ENCODE measurements around the gene NECAB2.

Gene NECAB2

DNA sequence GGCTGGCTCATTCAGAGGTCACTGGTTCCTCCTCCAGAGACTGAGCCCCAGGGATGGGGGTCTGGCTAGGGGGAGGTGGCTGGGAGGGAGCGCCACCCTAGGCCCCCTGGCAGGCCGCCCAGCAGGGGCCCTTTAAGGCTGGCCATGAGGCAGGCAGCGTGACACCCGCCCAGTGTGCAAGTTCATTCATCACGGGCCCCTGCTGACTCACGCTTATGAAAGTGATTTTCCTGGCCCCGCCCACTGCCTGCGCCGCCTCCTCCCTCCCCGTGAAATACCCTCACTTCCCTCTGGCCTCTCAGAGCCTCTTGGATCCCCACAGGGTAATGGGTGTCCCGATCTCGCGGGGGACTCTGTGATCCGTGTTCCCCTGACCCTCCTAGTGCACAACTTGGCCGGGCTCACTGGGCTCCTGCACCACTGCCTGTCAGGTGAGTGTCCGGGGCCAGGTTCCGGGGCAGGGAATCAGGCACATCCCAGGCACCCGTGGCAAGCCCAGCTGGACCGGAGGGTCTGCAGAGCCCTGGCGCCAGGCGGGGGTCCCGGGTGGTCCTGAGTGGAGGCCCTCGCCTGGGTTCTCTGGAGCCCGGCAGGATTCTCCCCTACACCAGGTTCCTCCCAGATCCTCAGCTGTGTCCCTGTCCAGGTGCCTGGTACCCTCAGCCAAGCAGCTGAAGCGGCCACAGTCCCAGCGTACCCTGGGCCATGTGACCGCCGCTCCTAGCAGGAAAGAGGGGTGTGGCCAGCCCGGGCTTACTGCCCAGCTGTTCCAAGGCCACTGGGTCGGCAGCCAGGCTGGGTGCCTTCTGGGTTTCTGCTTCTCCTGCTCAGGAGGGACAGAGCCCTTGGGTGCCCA, 14.9 kb upstream of the NECAB2 start, which contains the start of gene OSGIN1:
Gene OSGIN1 (plus strand): TSS at position 301 of the 856 bp plus-strand sequence. CDS start 4,432 bp downstream, outside the sequence.
- peak; percentile 72 for DNase-seq (ENCODE audit: low read depth)

GRCh38 chr16:83953796-83954576, 14.1 kb upstream of the NECAB2 start:
- DNase-seq (ENCODE audit: low read depth): no peak

DNA sequence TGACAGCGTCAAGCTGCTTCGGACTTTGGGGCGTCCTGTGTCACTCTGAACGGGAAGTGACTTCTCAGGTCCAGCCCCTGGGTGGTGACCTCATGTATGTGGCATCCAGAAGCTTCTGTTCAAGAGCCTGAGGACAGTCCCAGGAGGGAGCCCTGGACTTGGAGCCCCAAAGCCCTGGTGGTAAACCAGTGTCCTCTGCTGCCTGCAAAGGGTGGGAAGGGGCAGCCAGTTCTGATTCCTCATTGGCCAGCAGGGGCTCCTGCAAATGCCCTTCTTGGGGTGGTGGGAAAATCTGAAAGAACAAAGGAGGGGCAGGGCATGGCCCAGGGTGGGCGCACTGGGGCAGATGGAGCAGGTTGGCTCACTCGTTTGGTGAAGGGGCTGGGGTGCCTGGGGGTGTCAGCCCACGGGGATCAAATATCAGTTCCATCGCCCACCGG, 13.4 kb upstream of the NECAB2 start:
- peak; percentile 26 for DNase-seq (ENCODE audit: low read depth)

DNA sequence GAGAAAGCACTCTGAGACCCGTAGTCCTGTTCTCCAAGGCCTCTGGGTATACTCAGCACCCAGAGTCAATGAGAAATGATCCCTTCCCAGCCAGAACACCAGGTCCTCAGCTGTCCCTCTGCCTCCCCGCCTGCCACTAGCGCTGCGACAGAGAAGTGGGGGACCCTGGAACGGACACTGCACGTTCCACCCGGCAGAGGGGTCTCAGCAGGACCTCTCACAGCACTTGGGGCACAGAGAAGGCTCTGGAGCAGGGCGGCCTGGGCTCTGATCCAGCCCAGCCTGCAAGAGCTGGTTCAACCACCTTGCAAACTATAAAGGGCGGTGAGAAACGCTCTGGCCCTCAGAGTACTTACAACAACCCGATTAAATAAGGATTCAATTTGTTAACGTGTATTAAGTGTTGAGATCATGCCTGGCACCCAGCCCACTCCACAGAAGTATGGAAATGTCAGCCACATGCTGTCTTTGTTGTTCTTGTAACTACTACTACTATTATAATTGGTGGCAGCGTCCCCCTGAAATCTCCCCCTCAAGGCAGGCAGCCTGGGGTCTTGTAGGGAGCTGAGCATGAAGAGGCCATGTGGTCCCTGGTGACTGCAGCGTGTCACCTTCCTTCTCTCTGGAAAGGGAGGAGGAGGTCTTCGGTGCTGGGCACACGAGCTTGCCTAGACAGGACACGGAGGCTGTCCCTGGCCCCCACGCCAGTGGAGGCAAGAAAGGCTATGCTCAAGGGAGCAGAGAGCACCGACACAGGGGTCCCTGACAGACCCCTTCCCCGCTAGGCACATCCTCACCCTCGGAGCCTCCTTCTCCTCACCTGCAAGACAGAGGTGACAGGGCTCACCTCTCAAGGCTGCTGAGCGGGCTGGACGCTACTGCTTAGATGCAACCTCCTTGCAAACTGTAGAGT, 12.6 kb upstream of the NECAB2 start:
- no peak for DNase-seq (ENCODE audit: low read depth)

- no peak for DNase-seq (ENCODE audit: low read depth)
Observed at GRCh38 chr16:83956336-83957289, 11.4 kb upstream of the NECAB2 start.

DNA sequence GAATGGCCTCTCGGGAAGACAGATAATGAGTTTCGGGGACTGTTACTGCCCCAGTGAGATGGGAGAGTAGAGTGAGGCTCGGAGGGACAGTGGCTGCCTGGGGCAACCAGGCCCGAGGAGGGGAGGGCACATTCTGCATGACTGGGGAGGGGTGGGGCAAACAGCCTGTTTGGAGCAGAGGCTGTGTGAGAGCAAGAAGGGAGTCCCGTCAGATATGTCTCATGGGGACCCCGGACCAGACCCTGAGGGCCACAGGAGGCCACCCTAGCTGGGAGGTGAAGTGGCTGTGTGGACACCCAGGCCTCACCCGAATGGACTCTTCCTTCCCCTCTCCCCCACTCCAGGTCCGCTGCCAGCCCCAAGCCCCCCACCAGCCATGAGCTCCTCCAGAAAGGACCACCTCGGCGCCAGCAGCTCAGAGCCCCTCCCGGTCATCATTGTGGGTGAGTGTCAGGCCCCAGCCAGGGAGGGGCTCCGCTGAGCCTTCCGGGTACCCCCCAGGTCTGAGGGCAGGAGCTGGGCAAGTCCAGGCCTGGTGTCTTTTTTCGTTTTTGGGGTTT, 10.7 kb upstream of the NECAB2 start:
- DNase-seq (ENCODE audit: low read depth): no peak

DNA sequence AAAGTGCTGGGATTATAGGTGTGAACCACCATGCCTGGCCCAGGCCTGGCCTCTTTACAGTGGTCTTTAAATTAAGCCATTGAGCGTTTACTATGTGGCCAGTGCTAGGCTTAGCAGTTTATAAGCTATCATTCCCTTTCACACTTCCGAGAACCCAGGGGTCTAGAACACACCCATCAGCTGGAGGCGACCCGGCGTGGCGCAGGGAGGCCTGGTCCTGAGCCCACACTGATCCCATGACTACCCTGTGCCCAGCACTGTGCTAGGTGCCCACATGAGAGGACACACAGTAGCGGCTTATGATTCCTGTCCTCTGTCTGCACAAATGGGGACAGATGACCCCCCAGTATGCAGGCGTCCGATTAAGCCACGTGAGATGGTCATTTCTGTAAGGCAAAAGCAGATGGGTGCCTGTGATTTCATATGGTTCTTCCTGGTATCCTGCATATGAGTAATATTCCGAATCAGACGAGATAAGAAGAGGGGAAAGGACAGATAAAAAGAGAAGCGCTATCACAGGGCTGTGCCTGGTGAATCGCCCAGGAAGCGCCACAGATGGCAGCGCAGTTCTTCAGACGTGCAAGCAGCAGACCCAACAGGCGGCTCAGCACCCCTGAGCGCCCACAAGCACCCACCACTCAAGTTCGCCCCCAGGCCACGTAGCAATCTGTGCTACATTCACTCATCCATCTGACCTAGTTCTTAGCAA, 9.8 kb upstream of the NECAB2 start:
- DNase-seq (ENCODE audit: low read depth): no peak

DNA sequence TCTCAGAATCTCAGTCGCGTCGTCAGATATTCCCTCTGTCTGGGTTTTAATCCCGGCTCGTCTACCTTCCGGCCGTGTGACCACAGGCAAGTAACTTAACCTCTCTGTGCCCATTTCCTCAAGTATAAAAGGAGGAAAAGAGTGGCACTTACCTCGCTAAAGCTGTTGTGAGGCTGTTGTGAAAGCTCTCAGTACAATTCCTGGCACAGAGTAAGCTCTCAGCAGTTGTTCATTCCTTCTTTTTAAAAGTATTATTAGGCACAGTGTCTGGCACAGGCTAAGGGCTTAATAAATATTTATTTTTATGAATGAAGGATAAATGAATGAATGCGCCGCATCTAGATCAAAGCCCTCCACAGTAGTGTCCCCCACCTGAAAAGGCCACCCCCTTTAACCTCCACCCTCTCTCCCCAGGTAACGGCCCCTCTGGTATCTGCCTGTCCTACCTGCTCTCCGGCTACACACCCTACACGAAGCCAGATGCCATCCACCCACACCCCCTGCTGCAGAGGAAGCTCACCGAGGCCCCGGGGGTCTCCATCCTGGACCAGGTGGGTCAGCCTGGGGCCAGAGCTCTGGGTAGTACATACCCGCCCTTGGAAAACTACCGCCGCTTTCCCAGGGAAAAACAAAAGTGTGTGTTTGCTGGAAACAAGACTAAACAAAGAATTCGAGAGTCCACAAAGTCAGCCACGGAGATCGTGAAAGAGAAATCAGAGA, 9.0 kb upstream of the NECAB2 start:
- no peak for DNase-seq (ENCODE audit: low read depth)

DNA sequence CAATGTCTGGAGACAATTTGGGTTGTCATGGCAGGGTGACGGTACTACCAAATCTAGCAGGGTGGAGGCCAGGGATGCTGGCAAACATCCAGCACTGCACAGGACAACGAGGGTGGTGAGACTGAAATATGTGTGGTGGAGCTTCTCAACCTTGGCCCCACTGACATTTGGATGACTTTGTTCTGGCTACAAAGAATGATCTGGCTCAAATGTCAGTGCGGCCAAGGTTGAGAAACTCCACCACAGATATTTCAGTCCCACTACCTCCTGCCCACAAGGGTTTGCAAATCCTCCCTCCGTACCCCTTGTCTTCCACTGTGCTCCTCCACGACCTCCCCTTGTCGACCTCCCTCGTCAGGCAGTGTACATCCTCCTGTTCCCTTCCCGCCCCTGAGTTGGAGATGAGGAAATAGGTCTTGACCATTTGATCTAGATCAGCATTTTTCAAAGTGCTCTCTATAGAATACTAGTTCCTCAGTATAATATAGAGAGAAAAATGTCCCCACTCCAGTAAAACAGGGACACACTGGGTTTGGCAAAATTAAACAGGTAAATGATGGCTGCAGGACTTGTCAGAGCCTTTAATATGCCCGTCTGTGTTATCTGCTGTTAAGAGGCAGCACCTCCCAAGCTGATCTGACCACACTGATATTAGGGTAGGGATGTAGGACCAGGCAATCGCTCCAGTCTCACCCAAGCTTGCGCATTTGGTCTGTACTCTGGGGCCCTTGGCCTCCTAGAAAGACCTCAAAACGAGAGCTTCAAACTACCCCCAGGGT, 8.2 kb upstream of the NECAB2 start:
- DNase-seq (ENCODE audit: low read depth): no peak

DNA sequence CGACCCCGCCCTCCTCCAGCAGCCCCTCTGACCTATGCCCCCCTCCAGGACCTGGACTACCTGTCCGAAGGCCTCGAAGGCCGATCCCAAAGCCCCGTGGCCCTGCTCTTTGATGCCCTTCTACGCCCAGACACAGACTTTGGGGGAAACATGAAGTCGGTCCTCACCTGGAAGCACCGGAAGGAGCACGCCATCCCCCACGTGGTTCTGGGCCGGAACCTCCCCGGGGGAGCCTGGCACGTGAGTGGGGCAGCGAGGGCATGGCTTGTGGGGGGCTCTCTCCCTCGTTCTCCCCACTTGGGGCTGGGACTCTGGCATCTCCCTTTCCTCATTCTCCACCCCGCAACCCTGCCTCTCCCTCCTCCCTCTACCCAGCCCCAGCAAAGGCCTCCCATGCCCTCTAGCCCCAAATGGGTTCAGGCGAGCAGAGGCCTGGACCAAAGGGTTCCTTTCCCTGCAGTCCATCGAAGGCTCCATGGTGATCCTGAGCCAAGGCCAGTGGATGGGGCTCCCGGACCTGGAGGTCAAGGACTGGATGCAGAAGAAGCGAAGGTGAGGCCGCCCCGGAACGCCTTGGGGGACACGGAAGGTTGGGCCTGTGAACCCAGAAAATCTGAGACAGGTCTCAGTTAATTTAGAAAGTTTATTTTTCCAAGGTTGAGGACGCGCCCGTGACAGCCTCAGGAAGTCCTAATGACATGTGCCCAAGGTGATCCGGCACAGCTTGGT, 7.4 kb upstream of the NECAB2 start:
- no peak for DNase-seq (ENCODE audit: low read depth)

- no peak for DNase-seq (ENCODE audit: low read depth)
Observed at GRCh38 chr16:83961591-83961990, 6.5 kb upstream of the NECAB2 start.

- DNase-seq (ENCODE audit: low read depth): no peak
Observed at GRCh38 chr16:83963277-83964119, 4.5 kb upstream of the NECAB2 start.

GRCh38 chr16:83964684-83965443, 3.2 kb upstream of the NECAB2 start:
- DNase-seq (ENCODE audit: low read depth): no peak

DNA sequence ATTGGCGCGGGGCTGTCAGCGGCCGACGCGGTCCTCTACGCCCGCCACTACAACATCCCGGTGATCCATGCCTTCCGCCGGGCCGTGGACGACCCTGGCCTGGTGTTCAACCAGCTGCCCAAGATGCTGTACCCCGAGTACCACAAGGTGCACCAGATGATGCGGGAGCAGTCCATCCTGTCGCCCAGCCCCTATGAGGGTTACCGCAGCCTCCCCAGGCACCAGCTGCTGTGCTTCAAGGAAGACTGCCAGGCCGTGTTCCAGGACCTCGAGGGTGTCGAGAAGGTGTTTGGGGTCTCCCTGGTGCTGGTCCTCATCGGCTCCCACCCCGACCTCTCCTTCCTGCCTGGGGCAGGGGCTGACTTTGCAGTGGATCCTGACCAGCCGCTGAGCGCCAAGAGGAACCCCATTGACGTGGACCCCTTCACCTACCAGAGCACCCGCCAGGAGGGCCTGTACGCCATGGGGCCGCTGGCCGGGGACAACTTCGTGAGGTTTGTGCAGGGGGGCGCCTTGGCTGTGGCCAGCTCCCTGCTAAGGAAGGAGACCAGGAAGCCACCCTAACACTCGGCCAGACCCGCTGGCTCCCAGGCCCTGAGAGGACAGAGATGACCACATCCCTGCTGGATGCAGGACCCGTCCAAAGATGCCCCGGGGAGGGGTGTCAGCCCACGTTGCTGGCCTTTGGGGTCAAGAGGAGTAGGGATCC, 2.4 kb upstream of the NECAB2 start:
- no peak for DNase-seq (ENCODE audit: low read depth)

GRCh38 chr16:83966153-83966696, 1.8 kb upstream of the NECAB2 start:
- no peak for DNase-seq (ENCODE audit: low read depth)
